Kidney epithelial cell (primary cell): Measurements from ENCODE around the gene CACNG1. TPM values are rescaled to one million over a fixed set of nuclear protein-coding genes. Genes with fewer than 3 reads are reported as not detected.

Experiments used
- DNase-seq: peaks from one replicate; pipeline ENCODE4 v3.0.0-alpha.2; 2010; ENCODE audit warnings: low read depth
- H3K27me3 ChIP-seq: 2 replicates; pipeline ENCODE4 v1.6.0; 2011; ENCODE audit warnings: low read length; ENCODE audit not compliant: control insufficient read depth, insufficient read depth
- H3K36me3 ChIP-seq: 2 replicates; pipeline ENCODE4 v1.5.1; 2011; ENCODE audit warnings: low read length; ENCODE audit not compliant: control insufficient read depth, insufficient read depth
- H3K4me3 ChIP-seq: 2 replicates; pipeline ENCODE4 v1.5.1; 2011; ENCODE audit warnings: low read depth, mild to moderate bottlenecking, control low read depth, low read length
- total RNA-seq: library from RNA; depleted of rRNA; stranded (reverse); fragments of >200 nt; gene quantifications from 2 replicates; pipeline ENCODE4 v1.2.3, GENCODE V29; 2015
- TF ChIP-seq, protein P1 (sequence below): IDR thresholded peaks from 2 replicates; pipeline ENCODE4 v1.5.1; 2011; ENCODE audit warnings: mild to moderate bottlenecking, moderate library complexity, low read length, control low read depth, inconsistent platforms; ENCODE audit not compliant: insufficient read depth, poor library complexity, severe bottlenecking

The CACNG1 gene
- total RNA-seq, 1 donor from 2014 or later, result not detected

DNA sequence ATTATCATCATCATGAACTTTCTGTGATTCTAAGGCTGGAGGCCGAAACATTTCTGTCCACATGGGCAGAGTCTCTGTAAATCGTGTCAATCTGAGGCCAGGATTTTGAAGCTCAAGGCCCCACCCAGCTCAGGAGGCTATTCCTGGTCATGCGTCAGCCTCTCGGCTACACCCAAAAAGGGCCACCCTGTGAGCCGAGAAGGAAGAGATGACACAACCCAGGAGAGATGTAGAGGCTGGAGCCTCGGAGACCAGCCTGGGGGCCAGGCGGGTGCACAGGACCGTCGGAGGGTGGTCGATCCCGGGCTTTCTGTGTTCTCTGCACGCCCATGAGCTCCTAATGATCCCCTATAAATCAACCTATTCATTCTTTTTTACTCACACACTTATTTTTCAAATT lies 1.1 kb upstream of the CACNG1 start:
- no peak overlapping the region for H3K4me3 ChIP-seq
- TF ChIP-seq, protein P1, sequence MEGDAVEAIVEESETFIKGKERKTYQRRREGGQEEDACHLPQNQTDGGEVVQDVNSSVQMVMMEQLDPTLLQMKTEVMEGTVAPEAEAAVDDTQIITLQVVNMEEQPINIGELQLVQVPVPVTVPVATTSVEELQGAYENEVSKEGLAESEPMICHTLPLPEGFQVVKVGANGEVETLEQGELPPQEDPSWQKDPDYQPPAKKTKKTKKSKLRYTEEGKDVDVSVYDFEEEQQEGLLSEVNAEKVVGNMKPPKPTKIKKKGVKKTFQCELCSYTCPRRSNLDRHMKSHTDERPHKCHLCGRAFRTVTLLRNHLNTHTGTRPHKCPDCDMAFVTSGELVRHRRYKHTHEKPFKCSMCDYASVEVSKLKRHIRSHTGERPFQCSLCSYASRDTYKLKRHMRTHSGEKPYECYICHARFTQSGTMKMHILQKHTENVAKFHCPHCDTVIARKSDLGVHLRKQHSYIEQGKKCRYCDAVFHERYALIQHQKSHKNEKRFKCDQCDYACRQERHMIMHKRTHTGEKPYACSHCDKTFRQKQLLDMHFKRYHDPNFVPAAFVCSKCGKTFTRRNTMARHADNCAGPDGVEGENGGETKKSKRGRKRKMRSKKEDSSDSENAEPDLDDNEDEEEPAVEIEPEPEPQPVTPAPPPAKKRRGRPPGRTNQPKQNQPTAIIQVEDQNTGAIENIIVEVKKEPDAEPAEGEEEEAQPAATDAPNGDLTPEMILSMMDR, result no peak
- H3K27me3 ChIP-seq, result peaks cover 11% of the 10 kb centered on the region
- DNase-seq, result no peak
- H3K36me3 ChIP-seq, result no peaks in the 10 kb centered on the region

DNA sequence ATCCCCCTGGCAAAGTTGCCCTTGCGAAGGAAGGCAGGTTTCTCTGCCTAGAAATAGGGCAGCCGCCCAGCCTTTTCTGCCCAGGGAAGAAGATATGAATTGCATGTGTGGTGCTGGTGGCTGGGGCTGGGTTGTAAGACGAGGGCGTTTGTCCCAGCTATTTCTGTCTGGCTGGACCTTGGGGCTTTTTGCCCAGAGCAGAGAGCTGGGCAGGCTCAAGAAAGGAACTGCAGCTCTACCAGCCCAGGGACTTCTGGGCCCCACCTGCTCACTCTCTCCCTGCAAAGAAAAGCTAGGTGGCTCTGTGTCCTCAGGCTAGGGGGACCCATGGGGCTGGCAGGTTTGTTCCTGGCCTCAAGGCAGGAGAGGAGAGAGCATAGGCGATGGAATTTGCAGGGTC lies 586 bp downstream of the CACNG1 start:
- no peak for DNase-seq
- H3K27me3 ChIP-seq, result peaks cover 11% of the 10 kb centered on the region
- TF ChIP-seq, protein P1, result no peak
- H3K36me3 ChIP-seq, result no peaks in the 10 kb centered on the region
- H3K4me3 ChIP-seq, result no peak overlapping the region

DNA sequence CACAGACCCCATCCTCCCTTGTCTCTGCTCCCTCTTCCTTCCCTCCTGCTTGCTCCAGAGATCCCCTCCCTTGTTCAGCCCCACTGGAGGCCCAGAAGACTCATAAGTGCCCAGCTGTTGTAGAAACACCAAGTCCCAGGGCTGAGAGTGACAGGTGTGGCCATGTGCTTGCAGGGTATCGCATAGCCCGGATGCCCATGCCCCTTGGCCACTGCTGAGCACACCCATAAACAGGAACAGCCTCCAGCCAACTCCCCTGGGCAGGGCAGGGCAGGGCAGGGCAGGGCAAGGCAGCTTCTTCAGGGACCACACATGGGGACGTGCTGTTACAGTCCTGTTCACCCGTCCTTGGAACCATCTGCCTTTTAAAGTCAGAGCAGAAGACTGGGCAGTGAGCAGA lies 2.0 kb downstream of the CACNG1 start:
- no peak for DNase-seq
- no peaks in the 10 kb centered on the region for H3K36me3 ChIP-seq
- TF ChIP-seq, protein P1, result no peak
- H3K27me3 ChIP-seq, result peaks cover 11% of the 10 kb centered on the region
- H3K4me3 ChIP-seq, result no peak overlapping the region

DNA sequence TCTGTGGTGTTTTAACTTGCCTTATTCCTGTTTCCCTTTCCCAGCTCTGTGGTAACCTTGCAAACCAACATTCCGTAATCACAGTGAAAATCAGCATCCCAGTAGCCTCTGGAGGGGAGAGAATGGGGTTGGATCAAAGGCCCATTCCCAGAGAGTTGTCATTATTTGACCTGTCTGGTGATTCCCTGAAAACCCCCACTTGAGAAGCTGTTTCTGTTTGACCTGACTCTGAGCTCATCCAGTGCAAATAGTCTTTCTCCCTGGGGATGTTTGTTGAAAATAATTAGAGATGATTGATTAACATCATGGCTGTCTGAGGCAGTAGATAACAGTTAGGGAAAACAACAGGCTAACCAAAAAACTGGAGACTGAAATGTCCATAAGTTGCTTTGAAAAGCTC lies 3.0 kb downstream of the CACNG1 start:
- H3K36me3 ChIP-seq, result no peaks in the 10 kb centered on the region
- peaks cover 9% of the 10 kb centered on the region for H3K27me3 ChIP-seq
- H3K4me3 ChIP-seq, result no peak overlapping the region
- DNase-seq, result no peak
- TF ChIP-seq, protein P1, result no peak

DNA sequence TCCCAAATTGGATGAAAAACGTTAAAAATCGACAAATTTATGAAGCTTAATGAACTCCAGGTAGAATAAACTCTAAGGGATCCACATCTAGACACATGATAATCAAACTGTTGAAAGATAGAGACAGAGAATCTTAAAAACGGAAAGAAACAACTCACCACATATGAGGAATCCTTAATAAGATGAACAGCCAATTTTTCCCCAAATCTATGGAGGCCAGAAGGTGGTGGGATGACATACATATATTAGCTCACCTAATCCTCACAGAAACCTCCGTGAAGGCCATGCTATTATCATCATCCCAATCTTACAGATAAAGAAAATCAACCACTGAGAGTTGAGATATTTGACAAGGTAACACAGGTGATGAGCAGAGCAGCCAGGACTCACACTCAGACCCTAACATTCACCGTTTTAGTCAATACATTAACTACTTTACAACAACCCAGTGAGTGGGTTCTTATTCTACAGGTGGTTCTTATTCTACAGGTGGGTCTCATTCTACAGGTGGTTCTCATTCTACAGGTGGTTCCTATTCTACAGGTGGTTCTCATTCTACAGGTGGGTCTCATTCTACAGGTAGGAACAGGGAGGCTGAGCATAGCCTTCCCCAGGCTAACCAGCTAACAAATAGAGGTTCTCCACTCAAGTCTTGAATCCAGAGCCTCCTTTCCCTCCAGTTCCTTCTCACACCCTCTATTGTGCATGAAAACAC lies 4.8 kb downstream of the CACNG1 start:
- TF ChIP-seq, protein P1, result no peak

DNA sequence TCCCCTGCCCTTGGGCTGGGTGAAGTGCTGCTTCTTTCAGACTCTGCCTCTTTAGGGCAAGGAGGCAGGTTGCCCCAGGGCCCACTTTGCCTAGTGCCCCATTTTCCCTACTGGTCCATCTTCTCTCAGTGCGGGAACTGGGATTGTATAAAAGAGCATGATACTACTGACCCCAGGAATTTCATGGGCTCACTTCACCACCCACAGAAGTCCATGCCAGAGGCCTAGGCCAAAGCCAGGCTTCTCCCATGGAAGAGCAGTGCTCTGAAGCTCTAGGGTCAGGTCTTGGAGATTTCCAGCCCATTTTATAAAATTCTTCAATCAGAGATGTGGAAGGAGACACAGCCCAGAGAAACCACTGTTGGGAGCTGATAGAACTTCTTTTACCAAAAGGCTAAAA lies 5.7 kb downstream of the CACNG1 start:
- Histone ChIP-seq H3K27me3 (peaks cover 2% of the 10 kb centered on the region), H3K4me3 (no peak overlapping the region), H3K36me3 (no peaks in the 10 kb centered on the region)
- TF ChIP-seq, protein P1, result no peak
- DNase-seq, result no peak

More for the DNA sequence above, 4.8 kb downstream of the CACNG1 start:
- H3K36me3 ChIP-seq, result no peaks in the 10 kb centered on the region
- no peak for DNase-seq
- H3K4me3 ChIP-seq, result no peak overlapping the region
- peaks cover 3% of the 10 kb centered on the region for H3K27me3 ChIP-seq
